Measurements from ENCODE around the gene BRWD1.
"Not testable (repeated sequence)": the region's sequence is repeated elsewhere in the genome, so short reads cannot be mapped to it uniquely, and the experiment has no call there.

Gene BRWD1

GRCh38 chr21:39281207-39281606 lies 32.2 kb downstream of the BRWD1 start:
- no peak for DNase-seq

DNA sequence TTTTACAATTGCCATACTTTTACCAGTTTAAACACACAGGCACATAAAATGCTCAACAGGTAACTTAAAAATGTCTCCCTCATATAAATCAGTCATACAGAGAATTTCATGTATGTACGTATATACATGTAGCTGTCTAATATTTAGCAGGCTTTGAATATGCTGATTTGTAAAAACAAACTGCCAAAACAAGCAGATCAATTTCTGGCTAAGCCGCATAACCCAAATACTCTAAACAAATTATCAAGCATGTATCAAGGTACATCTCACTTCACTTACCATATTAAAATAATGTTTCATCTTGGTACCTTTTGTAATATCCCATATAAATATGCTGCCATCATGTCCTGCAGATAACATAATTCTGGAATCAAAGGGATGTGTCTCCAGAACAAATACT lies 43.8 kb downstream of the BRWD1 start:
- DNase-seq: no peak

DNA sequence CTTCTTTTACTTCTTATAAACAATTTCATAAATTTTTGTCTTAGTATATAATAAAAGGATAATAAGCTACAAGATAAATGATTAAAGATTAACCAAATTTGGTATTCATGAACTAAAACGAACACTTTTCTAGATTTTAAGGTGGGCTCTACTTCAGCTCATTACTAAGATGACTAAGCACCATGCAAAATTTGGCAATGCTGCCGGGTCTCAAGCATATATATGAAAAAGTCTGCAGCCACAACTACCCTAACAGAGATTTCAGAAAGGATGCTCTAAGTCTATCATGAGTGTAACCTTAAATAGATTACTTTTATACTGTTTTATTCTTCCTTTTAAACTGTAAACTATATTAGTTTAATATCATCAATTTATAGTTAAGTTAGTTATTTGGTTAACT lies 47.8 kb downstream of the BRWD1 start:
- DNase-seq: no peak

GRCh38 chr21:39263372-39263771 lies 50.1 kb downstream of the BRWD1 start:
- DNase-seq: no peak

GRCh38 chr21:39258207-39258606 lies 55.2 kb downstream of the BRWD1 start:
- DNase-seq: no peak

DNA sequence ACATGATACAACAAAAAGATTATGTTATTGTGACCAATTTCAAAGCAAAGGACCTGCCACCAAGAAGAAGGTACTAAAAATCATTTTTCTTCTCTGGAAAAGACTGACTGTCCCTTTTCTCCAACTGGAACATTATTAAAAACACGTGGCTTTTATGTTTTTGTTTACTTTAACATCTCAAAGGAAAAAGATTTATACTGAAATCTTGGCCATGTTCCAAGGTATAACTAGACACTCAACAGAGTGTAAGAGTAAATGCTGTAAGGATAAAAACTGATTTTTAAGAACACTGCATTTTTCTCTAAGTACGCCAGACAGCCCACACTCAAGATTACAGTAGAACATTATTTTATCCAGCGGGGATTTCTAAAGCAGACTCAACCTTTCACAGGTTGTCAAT lies 62.1 kb downstream of the BRWD1 start:
- DNase-seq: no peak

DNA sequence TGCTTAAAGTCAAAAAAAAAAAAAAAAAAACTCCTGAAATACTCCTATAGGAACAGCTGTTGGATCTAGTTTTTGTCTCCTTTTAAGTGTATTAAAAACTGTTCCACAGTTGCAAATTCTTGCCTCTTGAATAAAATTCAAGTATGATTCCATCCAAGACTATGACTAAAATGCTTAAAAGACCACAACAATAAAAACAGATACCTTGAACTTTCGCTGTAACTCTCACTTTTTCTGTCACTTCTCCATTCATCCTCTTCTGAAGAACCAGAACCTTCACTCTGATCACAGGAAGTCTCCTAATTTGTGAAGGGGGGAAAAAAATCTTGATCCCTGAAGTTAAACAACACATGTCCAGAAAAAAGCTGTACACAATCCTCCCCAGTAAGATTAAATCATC lies 75.2 kb downstream of the BRWD1 start:
- DNase-seq: no peak

DNA sequence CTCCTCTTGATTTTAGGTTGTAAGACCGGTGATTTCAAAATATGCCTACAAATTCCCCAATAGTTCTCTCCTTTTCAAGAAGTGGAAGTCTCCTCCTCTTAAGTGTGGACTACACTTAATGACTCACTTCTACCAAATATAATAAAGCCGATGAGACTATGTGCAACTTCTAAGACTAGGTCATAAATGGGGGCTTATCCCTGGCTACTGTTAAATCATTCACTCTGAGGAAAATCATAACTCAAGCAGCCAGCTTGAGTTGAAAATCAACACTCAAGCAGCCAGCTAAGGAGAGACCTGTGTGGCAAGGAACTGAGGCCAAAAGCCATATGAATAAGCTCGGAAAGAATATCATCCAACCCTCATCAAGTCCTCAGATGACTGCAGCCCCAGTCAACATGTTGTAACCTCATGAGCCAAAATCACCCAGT lies 80.6 kb downstream of the BRWD1 start:
- no peak for DNase-seq

- no peak for DNase-seq
Observed at GRCh38 chr21:39224930-39225329, 88.5 kb downstream of the BRWD1 start.

- no peak for DNase-seq
Observed at GRCh38 chr21:39221997-39222486, 91.4 kb downstream of the BRWD1 start.

DNA sequence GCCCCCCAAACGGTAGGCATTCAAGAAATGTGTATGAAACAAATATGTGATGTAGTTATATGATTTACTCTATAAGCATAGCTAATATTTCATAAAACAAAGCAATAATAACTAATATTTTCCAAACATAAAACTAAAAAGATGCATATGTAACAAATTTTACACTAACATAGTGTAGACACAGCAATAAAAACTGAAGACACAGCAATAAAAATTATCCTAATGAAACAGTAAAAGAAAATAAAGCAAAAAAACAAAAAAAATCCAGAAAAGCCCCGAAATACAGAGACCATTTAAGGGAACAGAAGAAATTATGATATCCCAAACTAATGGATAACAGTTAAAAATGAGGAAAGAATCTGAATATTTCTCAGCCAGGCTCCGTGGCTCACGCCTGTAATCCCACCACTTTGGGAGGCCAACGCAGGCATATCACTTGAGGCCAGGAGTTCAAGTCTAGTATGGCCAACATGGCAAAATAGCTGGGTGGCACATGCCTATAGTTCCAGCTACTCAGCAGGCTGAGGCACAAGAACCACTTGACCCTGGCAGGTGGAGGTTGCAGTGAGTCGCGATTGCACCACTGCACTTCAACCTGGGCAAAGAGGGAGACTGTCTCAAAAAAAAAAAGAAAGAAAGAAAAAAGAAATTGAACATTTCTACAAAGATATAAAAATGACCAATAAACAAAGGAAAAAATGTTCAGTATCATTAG lies 92.0 kb downstream of the BRWD1 start:
- DNase-seq: no peak

- DNase-seq: not testable (repeated sequence)
Observed at GRCh38 chr21:39220875-39221274, 92.6 kb downstream of the BRWD1 start.

GRCh38 chr21:39220150-39220549 lies 93.3 kb downstream of the BRWD1 start:
- DNase-seq: no peak

GRCh38 chr21:39218082-39218409 lies 95.4 kb downstream of the BRWD1 start:
- DNase-seq: no peak

DNA sequence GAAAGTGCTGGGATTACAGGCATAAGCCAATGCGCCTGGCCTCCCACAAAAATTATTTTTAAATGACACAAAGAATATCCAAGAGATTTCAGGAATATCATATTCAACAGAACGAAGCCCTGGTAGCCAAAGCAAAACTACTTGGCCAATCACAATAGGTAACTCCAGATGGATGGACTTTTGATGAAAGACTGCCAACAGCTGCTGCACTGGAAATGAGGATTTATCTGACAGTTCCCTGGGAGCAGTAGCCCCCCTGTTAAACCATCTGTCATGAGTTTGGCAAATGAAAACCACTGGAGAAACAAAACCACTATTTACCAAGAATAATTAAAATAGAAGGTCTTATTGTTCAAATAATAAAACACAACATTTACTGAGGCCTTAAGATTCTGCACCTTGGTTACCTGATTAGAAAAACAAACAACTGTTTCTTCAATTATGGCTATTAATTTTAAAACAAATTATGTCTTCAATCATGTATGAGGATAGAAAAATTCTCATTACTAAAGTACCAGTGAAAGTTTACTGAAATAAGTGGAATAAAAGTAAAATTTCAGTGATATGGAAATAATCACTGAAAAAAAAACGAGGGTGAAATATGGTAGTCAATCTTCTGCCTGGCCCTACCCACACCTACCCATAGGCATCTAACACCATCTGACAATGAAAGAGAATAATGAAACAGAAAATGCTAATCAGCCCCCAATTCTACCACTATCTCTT lies 95.9 kb downstream of the BRWD1 start:
- DNase-seq: peak; percentile 95

GRCh38 chr21:39216290-39216689 lies 97.1 kb downstream of the BRWD1 start:
- DNase-seq: no peak

DNA sequence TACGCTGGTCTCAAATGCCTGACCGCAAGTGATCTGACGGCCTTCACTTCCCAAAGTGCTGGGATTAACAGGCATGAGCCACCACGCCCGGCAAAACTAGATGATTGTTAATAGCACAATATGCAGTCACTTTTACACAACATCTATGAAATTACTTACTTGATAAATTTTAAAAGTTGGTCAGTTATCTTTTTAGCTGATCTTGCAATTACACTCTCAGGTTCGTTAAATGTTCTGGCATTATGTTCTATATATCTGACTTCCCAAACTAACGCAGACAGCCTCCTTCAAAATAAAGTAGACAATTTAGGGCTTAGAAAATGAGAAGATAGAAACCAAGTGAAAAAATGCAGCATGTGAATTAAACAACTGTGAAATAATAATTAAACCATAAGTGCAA lies 98.4 kb downstream of the BRWD1 start:
- DNase-seq: no peak

DNA sequence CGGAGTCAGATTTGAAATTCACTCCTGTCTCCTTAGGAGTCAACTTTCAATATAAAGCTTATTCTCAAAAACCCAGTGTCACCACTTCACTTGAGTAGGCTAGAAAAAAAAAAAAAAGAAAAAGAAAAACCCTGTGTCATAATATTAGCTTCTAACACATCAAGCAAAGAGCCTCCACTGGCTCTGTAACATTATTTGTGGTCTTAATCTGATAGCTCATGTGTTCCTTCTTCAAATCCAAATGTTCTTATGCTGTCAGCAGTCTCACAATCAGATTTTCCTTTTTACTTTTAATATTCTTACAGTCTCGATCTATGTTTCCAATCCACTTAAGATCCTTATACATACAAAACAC lies 104.1 kb downstream of the BRWD1 start:
- no peak for DNase-seq

GRCh38 chr21:39208624-39209333 lies 104.7 kb downstream of the BRWD1 start:
- no peak for DNase-seq

- DNase-seq: no peak
Observed at GRCh38 chr21:39204134-39204533, 109.3 kb downstream of the BRWD1 start.

DNA sequence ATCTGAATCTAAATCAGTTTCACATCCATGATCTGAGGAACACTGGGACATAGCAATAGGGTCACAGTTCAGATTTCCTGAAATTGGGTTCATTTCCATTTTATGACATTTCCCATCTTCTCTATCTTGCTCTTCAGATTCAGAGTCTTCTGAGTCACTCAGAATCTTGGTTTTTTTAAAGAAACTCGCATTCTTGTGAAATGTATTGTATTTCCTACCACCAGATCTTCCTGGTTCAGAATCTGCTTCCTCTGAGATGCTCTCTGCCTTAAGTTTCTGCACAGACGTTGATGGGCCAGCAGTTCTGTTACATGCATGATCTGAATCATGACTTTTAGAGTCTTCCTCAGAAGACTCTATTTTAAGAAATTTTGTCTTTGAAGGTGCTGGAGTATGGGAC lies 114.6 kb downstream of the BRWD1 start:
- DNase-seq: no peak

- DNase-seq: no peak
Observed at GRCh38 chr21:39197448-39198233, 115.8 kb downstream of the BRWD1 start.

DNA sequence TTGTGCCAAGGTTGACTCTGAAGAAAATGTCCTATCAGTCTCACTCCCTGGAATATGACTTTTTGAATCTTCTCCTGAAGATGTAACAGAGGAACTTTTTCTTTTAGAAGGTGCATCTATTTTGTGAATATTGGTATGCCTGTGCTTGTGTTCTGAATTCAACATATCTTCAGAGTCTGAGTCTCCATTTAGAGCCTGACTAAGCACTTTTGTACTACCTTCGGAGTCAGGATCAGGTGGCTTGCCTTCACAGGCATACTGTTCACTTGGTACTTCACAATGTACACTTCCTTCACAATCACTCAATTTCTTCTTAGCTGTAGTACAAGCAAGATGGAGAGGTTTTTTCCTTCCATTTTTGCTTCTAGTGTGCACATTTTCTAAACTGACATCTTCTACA lies 116.6 kb downstream of the BRWD1 start:
- DNase-seq: no peak
